Stimulated activated CD4-positive, alpha-beta T cell treated with anti-CD3 and anti-CD28 coated beads, Interleukin-1b, Interleukin-23, amount 100 ng/mL, for 1 hour (primary cell): Measurements from ENCODE around the gene DAP3.

Experiments used
- DNase-seq, 2 donors: peaks; one replicate each; pipeline ENCODE4 v3.0.0-alpha.2; 2020; ENCODE audit warnings: low read depth in 2 of 2

The DAP3 gene

DNA sequence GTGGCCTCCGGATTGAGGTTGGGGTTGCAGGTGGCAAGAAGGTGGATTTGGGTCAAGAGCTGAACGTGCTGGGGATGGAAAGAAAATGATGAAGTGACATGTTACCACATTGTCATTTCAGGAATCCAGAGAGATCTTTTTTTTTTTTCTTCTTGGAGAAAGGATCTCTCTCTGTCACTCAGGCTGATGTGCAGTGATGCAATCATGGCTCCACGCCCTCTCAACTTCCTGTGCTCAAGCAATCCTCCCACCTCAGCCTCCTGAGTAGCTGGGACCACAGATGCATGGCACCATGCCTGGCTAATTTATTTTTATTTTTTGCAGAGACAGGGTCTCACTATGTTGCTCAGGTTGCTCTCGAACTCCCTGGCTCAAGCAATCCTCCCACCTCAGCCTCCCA is 87.5 kb downstream of the DAP3 start:
- no peak for DNase-seq

DNA sequence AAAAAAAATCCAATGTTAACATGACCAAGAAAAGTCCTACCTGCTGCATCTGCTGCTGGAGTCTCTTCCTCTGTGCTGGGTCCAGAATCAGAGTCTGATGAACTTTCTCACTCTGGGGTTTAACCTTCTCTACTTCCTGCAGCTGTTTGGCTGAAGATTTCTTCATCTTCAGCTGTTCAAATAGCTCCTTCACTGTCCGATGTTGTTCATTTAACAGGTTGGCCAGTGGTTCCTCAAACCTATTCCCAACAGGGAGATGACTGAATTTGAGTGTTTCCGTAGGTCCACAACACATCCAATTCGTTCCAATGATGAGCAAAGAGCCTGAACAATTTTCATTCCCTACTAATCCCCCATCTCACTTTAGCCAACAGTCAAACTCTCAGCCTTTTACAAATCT is 88.7 kb downstream of the DAP3 start:
- no peak for DNase-seq
